NCI-H460 (cell line): ENCODE data around the gene CDY2B. TPM values are rescaled to one million over a fixed set of nuclear protein-coding genes. Genes with fewer than 3 reads are reported as not detected.
"Not testable (repeated sequence)": the region's sequence is repeated elsewhere in the genome, so short reads cannot be mapped to it uniquely, and the experiment has no call there.

Experiments
- DNase-seq: peaks from one replicate; pipeline ENCODE4 v3.0.0-alpha.2; 2016; ENCODE audit warnings: low read depth; ENCODE audit errors: extremely low read depth
- polyA plus RNA-seq: library from polyadenylated mRNA; depleted of rRNA; stranded (reverse); fragments of >200 nt; gene quantifications from 2 replicates; pipeline ENCODE4 v1.2.3, GENCODE V29; 2014; cell fraction: nucleus; rRNA removed
- total RNA-seq: library from RNA; depleted of rRNA; stranded (reverse); fragments of >200 nt; shearing (Covaris generic); gene quantifications from 2 replicates; pipeline ENCODE4 v1.2.3, GENCODE V29; 2014; rRNA removed

The CDY2B gene, protein sequence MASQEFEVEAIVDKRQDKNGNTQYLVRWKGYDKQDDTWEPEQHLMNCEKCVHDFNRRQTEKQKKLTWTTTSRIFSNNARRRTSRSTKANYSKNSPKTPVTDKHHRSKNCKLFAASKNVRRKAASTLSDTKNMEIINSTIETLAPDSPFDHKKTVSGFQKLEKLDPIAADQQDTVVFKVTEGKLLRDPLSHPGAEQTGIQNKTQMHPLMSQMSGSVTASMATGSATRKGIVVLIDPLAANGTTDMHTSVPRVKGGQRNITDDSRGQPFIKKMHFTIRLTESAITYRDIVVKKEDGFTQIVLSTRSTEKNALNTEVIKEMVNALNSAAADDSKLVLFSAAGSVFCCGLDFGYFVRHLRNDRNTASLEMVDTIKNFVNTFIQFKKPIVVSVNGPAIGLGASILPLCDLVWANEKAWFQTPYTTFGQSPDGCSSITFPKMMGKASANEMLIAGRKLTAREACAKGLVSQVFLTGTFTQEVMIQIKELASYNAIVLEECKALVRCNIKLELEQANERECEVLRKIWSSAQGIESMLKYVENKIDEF
- total RNA-seq = not detected in 2 replicates
- not detected in 2 replicates for polyA plus RNA-seq

DNA sequence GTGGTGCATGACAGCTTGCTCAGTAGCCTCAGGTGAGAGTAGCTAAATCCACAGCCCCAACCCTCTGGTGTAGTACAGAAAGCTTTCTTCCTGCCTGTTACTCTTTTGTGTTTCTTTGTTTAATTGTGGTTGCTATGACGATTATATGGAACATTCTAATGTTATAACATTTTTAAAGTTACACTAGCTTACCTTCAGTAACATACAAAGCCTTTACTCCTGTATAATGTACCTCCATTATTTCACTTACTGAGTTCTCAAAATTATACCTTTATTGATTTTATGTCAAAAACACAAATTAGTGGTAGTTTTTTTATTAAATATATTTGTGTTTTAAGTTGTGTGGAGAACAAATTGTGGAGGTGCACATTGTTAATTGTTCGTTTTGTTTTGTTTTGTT is at the start of gene CDY2B:
TSS of gene CDY2B (minus strand) at position 101 of the 400 bp plus-strand sequence. CDS start 328 bp downstream, outside the sequence.
- DNase-seq = not testable (repeated sequence)

DNA sequence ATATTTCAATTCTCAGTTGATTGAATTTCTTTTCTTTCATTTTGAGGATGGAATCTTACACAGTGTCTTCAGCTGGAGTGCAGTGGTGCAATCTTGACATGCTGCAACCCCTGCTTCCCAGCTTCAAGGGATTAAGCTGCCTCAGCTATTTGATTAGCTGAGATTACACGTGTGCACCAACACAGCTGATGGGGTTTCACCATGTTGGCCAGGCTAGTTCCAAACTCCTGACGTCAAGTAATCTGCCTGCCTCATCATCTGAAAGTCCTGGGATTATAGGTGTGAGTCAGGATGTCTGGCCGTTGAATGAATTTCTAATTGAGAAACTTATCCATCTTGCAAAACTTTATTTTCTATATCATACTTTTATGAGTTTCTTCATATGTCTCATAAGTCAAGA is 28.0 kb upstream of the CDY2B start:
- DNase-seq = not testable (repeated sequence)

DNA sequence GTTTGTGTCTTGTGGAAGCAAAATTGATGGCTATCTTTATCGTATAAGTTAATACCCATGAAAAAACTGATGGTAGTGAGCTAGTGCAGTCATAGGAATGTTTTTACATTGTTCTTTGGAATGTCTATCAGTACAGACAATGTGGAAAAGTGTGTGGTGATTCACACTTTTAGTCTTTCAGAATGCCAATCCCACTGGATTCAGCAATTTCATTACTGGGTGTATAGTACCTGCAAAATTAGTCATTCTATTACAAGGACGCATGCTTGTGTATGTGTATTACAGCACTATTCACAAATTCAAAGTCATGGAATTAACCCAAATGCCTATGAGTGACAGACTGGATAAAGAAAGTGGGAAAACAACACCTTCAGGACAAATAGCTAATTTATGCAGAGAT is 27.3 kb upstream of the CDY2B start:
- not testable (repeated sequence) for DNase-seq

DNA sequence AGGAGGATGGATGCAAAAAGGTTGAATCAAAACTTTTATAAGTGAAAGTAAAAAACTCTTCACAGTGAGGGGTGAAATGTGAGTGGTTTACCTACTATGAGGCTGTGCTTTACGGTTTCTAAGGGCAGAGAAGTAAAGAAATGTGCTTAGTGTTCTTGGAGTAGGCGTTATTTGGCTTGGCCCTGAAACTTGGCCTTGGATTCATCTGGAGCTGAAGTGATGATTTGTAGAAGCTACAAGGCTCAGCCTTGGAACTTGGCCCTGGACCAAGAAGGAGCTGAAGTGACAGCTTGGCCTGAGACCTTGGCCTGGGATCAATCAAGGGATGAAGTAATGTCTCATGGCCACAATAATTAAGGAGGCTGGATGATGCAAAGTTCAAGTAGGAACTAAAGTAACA is 1.7 kb upstream of the CDY2B start:
- not testable (repeated sequence) for DNase-seq

DNA sequence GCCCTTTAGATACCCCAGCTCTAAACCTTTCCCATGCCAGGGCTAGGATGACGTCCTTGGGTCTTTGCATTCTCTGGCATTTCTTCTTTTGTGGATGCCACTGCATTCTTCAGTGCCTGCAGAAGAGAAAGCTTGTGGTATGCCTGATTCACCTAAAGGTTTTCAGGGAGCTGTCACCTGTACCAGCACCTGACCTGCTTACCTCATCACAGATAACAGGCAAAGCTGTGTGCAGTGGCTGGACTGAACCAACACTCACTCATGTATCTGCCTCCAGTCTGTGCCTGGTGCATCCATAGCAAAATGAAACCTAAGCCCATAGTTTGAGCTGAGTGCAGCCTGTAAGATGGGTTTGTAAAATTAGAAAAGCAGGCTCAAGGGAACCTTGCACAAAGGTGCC is 3.3 kb downstream of the CDY2B start:
- not testable (repeated sequence) for DNase-seq

DNA sequence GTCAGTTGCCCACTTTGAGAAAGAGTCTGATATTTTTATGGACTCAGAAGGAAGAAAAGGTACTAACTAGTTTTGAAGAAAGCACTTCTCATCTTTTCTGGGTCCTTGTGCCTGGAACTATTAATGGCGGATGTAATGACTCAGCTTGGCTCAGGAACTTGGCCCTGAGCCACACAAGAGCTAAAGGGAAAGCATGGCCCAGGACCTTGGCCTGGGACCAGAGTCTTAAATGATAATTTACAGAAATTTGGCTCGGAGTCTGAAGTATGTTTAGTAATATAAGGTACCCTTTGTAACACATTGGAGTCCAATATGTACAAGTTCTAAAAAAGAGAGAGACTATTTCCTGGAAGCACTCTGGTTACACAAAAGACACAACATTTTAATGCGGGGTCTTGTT is 4.6 kb downstream of the CDY2B start:
- DNase-seq = not testable (repeated sequence)

DNA sequence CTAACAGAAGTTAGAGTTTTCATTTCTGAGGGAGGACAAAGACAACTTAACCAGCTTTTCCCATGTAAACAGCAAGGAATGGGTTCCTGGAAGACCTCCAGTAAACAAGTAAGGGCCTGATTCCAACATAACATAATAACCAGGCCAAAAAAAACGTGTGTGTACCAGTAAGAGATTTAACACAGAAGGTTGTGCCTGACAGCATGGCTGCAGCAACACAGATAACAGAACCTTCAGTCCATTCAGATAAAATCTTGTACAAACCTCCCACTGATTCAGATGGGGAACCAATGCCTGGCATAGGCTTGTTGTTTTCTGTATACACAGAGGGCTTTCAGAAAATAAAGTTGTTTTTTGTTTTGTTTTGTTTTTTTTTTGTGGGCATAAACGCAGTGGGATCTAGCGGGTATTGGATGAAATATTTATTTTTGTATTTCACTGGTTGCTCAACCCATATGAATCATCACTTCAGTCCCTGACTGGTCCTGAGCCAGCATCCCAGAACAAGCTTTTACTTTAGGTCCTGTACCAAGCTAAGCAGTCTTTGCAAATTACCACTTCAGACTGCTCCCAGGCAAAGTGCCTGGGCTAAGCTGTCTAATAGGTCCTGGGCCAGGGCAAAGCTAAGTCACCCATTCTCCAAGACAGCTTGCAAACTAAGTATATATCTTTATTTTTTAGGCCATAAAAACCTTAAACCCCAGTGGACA is 8.7 kb downstream of the CDY2B start:
- not testable (repeated sequence) for DNase-seq

DNA sequence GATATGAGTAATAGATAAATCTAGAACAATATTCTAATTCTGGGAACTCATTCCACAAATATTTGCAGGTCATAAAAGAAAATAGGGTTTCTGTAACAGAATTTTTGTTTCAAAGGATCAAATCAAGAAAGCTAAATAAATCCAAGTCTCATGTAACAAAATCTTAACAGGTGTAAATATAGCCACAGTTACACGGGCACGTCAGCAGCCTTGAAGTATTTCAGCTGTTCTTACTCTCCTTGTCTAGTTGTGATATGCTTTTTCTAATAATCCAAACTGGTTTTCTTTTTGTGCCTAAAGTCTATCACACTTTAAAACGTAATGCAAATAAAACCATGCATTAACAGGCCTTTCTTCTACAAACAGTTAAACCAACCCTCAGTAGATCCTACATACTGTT is 9.3 kb downstream of the CDY2B start:
- DNase-seq = not testable (repeated sequence)

DNA sequence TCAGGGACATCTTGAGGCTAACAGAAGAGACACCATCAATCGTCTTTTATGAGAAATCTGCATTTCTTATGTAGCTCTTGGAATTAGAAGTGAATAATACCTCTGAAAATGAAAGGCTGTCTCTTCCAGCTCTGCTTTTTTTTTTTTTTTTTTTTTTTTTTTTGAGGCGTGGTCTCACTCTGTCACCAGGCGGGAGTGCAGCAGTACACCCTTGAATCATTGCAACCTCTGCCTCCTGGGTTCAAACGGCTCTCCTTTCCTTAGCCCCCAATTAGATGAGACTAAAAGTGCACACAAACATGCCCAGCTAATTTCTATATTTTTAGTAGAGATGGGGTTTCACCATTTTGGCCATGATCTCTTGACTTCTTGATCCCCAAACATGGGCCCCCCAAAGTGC is 12.2 kb downstream of the CDY2B start:
- DNase-seq = not testable (repeated sequence)

DNA sequence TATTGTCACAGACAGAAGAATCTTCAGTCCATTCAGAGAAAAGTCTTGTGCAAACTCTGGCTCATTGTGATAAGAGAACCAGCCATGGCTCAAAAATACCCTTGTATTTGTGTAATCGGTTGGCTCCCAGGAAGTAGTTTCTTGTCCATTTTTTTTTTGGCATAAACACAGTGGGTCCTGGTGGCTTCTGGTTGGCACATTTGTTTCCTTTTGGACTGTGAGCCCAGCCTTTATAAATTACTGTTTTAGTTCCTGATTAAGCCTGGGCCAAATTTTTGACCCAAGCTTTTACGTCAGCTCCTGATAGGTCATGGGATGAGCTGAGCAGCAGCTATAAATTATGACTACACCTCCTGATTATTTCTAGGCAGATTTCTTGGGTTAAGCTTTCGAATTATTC is 19.4 kb downstream of the CDY2B start:
- DNase-seq = not testable (repeated sequence)

DNA sequence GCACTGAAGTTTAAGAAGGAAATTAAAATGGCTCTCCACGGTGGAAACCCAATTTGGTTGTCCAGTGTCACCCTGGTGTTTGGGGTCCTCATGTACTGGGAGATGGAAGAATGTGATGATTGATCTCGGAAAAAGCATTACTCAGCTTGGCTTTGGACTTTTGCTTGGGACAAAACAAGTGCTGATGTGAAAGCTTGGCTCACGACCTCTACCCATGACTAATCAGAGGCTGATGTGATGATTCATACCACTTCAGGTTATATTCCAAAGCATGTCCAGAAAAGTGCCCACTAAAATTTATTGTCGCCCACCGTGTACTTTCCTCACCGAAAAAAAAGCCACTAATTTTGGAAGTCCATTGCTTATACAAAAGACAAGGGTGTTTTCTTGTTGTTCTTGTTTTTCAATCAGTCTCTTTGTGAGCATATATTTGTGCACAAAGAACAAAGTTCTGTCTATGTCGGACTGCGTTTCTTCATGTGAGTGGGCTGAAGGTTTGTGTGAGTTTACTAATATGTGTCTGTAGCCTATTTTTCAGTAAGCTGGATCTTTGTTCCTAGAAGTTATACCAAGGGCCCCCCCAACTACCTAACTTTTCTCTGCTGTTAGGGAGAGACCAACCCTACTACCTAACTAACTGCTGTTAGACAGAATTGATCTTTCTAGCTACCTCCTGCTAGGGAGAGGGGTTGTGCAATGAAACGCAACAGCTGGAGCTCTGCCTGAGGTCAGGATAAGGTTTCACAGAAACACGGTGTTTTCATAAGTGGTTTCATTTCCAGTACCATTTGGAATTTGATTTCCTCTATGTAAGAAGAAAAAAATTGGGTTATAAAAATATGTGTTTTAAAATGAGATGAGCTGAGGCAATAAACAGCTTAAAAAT is 22.8 kb downstream of the CDY2B start:
- not testable (repeated sequence) for DNase-seq

DNA sequence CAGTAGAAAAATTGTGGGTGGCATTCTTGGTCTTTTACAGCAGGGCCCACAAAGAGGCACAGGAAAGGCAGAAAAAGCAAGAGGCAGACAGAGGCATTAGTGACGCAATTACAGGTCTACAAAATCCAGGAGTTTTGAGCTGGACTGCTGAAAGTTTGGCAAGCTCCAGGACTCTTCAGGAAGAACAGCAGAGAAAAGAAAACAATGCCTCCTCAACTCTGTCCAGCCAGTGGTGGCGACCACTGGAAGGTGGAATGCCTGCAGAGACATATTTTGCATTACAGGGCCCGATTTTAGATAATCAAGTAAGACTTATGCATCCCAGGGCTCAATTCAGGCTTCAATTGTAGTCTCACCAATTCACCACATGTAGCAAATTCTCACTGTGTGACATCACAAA is 23.5 kb downstream of the CDY2B start:
- not testable (repeated sequence) for DNase-seq

DNA sequence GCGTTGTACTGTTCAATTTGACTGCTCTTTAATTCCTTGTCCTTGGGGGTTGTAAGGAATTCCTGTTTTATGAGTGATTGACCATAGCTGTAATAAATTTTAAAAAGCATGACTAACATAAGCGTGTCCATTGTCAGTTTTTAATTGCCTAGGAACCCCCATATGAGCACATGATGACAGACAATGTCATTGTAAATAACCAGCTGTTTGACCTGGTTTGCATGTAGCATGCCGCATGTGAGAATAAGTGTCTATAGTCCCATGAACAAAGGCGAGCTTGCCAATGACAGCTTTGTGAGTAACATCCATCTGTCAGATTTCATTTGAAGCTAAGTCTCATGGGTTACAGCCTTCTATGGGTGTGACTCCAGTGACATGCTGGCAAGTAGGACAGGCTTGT is 30.9 kb downstream of the CDY2B start:
- DNase-seq = not testable (repeated sequence)

DNA sequence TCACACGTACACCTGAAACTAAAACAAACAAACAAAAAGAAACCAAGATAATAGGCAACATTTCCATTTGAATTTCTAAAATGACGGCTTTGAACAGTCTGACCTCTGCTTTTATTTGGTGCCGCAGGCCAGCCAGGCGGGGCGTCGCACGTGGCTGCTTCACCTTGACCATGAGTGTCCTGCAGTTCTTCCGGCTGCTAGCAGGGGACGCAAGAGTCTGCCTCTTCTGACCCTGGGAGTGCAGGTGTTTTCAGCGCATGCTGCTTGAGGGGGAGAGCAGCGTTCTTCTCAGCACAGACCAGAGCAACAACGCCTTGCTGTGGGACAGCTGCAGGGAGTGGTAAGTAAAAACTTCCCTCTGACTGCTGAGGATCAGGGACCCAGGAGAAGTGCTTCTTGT is 47.9 kb downstream of the CDY2B start:
- DNase-seq = not testable (repeated sequence)

Other genes with a start within 250 kb of the CDY2B start
- gene CDY2A, start 145.6 kb upstream of the CDY2B start, total RNA-seq = not detected in 2 replicates